Measurements from ENCODE around the gene TRPV3.

The TRPV3 gene

GRCh38 chr17:3534881-3535252 is 22.7 kb downstream of the TRPV3 start:
- no peak overlapping the region for H3K9ac ChIP-seq (ENCODE audit: low read length)
- no peak overlapping the region for H3K4me3 ChIP-seq (ENCODE audit: insufficient read depth, low read length, poor library complexity, severe bottlenecking)
- H4K20me1 ChIP-seq (ENCODE audit: low read depth, low read length): no peaks in the 10 kb centered on the region
- no peak for TF ChIP-seq CTCF (IDR thresholded peaks at IDR 0.05; ENCODE audit: insufficient read depth, low read length, poor library complexity, severe bottlenecking)
- no peak for TF ChIP-seq EZH2phosphoT487 (conservative IDR thresholded peaks at IDR 0.05; ENCODE audit: low read length)
- no peaks in the 10 kb centered on the region for H3F3A ChIP-seq (ENCODE audit: insufficient read depth)
- no peaks in the 10 kb centered on the region for H3K79me2 ChIP-seq (ENCODE audit: insufficient read depth, low read length)
- H3K27me3 ChIP-seq (ENCODE audit: low read length): no peaks in the 10 kb centered on the region
- H3K36me3 ChIP-seq (ENCODE audit: low read length): no peaks in the 10 kb centered on the region
- H3K4me2 ChIP-seq (ENCODE audit: low read depth, low read length, poor library complexity, severe bottlenecking): no peak overlapping the region
- no peaks in the 10 kb centered on the region for H3K9me3 ChIP-seq (ENCODE audit: insufficient read depth, low read length)
- H2AFZ ChIP-seq (ENCODE audit: low read depth, low read length, severe bottlenecking): no peak overlapping the region
- no peaks in the 10 kb centered on the region for H3K9me2 ChIP-seq (replicated peaks; ENCODE audit: insufficient read depth, low read length)
- no peak overlapping the region for H3K27ac ChIP-seq (ENCODE audit: low read depth, low read length)

- Histone ChIP-seq H3F3A (ENCODE audit: insufficient read depth) (no peaks in the 10 kb centered on the region), H3K27ac (ENCODE audit: low read depth, low read length) (no peak overlapping the region), H3K9me3 (ENCODE audit: insufficient read depth, low read length) (no peaks in the 10 kb centered on the region), H2AFZ (ENCODE audit: low read depth, low read length, severe bottlenecking) (no peak overlapping the region), H3K79me2 (ENCODE audit: insufficient read depth, low read length) (no peaks in the 10 kb centered on the region), H3K4me3 (ENCODE audit: insufficient read depth, low read length, poor library complexity, severe bottlenecking) (no peak overlapping the region), H3K9ac (ENCODE audit: low read length) (no peak overlapping the region), H3K9me2 (replicated peaks; ENCODE audit: insufficient read depth, low read length) (no peaks in the 10 kb centered on the region), H3K4me2 (ENCODE audit: low read depth, low read length, poor library complexity, severe bottlenecking) (no peak overlapping the region), H3K36me3 (ENCODE audit: low read length) (no peaks in the 10 kb centered on the region), H4K20me1 (ENCODE audit: low read depth, low read length) (no peaks in the 10 kb centered on the region), H3K27me3 (ENCODE audit: low read length) (no peaks in the 10 kb centered on the region)
- TF ChIP-seq EZH2phosphoT487 (conservative IDR thresholded peaks at IDR 0.05; ENCODE audit: low read length) (no peak), CTCF (IDR thresholded peaks at IDR 0.05; ENCODE audit: insufficient read depth, low read length, poor library complexity, severe bottlenecking) (no peak)
Observed at GRCh38 chr17:3533752-3534151, 23.9 kb downstream of the TRPV3 start.

GRCh38 chr17:3532859-3533142 is 24.8 kb downstream of the TRPV3 start:
- Histone ChIP-seq H3K27ac (ENCODE audit: low read depth, low read length) (no peak overlapping the region), H3K36me3 (ENCODE audit: low read length) (no peaks in the 10 kb centered on the region), H3K27me3 (ENCODE audit: low read length) (no peaks in the 10 kb centered on the region), H3K9ac (ENCODE audit: low read length) (no peak overlapping the region), H3K9me2 (replicated peaks; ENCODE audit: insufficient read depth, low read length) (no peaks in the 10 kb centered on the region), H3K79me2 (ENCODE audit: insufficient read depth, low read length) (no peaks in the 10 kb centered on the region), H3K4me2 (ENCODE audit: low read depth, low read length, poor library complexity, severe bottlenecking) (no peak overlapping the region), H2AFZ (ENCODE audit: low read depth, low read length, severe bottlenecking) (no peak overlapping the region), H3K4me3 (ENCODE audit: insufficient read depth, low read length, poor library complexity, severe bottlenecking) (no peak overlapping the region), H4K20me1 (ENCODE audit: low read depth, low read length) (no peaks in the 10 kb centered on the region), H3F3A (ENCODE audit: insufficient read depth) (no peaks in the 10 kb centered on the region), H3K9me3 (ENCODE audit: insufficient read depth, low read length) (no peaks in the 10 kb centered on the region)
- TF ChIP-seq CTCF (IDR thresholded peaks at IDR 0.05; ENCODE audit: insufficient read depth, low read length, poor library complexity, severe bottlenecking): no peak
- TF ChIP-seq EZH2phosphoT487 (conservative IDR thresholded peaks at IDR 0.05; ENCODE audit: low read length): no peak

Data from SU-DHL-6 (cell line).